Choroid plexus epithelial cell (primary cell): Measurements from ENCODE around the gene MAN2A2.

Experiments
- DNase-seq: peaks from one replicate; pipeline ENCODE4 v3.0.0-alpha.2; 2010; ENCODE audit warnings: low read depth
- H3K4me3 ChIP-seq: 2 replicates; pipeline ENCODE4 v1.5.1; 2011; ENCODE audit warnings: low read depth, mild to moderate bottlenecking, control low read depth, low read length, moderate library complexity
- TF ChIP-seq, protein P1 (sequence below): conservative IDR thresholded peaks from 2 replicates; pipeline ENCODE4 v1.5.1; 2011; ENCODE audit warnings: low read depth, mild to moderate bottlenecking, control low read depth, inconsistent platforms, low read length, moderate library complexity

Gene MAN2A2

DNA sequence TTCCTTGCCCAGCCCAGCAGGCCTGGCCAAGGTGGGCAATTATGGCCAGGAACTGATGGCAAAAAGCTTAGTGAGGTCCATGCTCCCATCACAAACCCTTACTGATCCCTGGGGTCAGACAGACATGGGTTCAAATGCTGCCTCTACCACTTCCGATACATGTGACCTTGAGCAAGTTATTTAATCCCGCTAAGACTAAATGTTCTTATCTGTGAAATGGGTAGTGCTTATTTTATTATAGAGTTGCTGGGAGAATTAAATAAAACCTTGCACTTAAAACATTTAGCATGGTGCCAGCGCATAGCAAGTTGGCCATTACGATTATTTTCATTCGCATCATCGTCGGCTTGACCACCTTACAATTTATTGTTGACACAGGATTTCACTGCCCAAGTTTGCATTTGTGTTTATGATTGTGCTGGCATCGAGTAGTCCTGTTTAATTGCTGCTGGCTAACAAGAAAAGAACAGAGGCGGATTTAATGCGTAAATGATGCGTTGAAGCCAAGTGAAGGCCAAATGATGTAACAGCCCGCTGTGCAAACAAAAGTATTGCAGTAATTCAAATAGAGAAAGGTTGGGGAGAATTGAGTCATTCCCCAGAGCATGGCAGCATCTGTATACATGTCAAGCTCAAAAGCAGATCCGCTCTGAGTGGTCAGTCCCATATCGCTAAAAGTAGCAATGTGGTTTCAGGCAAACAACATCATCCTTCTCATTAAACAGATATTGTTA is 42.0 kb upstream of the MAN2A2 start:
- H3K4me3 ChIP-seq = no peak overlapping the region
- TF ChIP-seq, protein P1, sequence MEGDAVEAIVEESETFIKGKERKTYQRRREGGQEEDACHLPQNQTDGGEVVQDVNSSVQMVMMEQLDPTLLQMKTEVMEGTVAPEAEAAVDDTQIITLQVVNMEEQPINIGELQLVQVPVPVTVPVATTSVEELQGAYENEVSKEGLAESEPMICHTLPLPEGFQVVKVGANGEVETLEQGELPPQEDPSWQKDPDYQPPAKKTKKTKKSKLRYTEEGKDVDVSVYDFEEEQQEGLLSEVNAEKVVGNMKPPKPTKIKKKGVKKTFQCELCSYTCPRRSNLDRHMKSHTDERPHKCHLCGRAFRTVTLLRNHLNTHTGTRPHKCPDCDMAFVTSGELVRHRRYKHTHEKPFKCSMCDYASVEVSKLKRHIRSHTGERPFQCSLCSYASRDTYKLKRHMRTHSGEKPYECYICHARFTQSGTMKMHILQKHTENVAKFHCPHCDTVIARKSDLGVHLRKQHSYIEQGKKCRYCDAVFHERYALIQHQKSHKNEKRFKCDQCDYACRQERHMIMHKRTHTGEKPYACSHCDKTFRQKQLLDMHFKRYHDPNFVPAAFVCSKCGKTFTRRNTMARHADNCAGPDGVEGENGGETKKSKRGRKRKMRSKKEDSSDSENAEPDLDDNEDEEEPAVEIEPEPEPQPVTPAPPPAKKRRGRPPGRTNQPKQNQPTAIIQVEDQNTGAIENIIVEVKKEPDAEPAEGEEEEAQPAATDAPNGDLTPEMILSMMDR = no peak
- no peak for DNase-seq

DNA sequence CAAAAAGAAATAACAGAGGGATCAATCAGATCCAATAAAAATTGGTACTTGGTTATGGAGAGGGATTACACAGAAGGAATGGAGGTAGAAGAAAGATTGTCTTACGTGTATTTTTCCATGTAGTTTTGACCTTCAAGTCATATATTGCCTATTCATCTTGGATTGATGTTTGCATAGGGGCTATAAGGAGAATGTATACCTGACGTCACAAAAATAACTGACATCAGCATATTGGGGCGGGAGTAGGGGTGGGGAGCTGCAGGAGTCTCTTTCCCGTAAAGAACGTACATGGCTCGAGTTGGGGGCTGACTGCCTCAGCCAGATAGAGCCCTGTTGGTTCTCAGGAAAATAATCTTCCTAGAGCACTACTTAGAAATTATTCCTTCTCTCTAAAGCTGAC is 40.6 kb upstream of the MAN2A2 start:
- TF ChIP-seq, protein P1 = no peak
- H3K4me3 ChIP-seq = no peak overlapping the region
- no peak for DNase-seq

DNA sequence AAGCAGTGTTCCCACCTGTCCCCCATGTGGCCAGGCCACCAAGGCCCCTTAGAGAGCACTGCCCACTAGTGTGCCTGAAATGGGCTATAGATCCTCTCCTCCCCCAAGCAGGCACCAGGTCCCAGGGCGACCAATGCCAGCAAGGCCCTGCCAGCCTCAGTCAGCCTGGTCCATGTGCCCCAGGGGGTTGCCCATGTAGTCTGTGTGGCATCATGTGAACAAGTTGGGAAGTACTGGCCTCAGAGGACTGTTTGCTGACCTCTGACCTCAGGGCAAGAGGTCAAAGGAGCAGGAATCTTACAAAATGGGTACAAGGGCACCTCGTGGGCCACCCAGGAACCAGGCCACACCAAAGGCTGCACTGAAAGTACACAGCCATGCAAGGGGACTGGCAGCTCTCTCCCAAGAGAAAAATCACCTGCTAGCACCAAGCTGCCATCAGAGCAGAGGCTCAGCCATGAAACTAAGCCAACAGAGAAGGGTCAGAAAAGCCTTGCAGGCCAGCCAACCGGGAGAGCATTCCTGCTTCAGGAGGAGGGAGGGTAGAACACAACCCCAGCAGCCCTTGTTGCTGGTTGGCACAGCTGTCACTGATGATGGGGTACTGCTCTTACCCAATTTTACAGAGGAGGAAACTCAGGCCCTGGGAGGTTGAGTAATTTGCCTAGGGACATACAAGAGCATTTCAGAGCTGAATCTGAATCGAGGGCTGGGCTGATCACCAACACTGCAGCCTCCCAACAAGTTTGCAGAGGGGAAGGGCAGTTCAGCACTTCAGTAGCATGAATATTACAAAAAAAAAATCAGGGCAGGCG is 39.9 kb upstream of the MAN2A2 start:
- TF ChIP-seq, protein P1 = no peak
- no peak overlapping the region for H3K4me3 ChIP-seq
- DNase-seq = no peak

DNA sequence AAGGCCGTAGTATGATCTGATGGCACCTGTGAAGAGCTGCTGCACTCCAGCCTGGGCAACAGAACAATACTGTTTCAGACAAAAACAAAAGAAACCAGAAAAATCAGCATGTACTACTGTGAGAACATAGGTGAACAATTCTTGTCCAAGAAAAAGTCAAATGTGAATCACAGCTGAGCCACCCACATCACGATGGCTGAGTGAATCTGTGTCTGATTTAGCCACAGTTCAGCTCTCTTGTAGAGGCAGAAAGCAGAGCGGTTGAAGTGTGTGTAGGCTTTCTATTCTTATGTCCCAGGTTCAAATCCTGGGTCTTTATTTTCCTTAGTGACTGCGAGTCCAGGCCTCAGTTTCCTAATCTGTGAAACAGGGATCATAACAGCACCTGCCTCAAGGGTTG is 39.1 kb upstream of the MAN2A2 start:
- DNase-seq = no peak
- no peak overlapping the region for H3K4me3 ChIP-seq
- TF ChIP-seq, protein P1 = no peak

DNA sequence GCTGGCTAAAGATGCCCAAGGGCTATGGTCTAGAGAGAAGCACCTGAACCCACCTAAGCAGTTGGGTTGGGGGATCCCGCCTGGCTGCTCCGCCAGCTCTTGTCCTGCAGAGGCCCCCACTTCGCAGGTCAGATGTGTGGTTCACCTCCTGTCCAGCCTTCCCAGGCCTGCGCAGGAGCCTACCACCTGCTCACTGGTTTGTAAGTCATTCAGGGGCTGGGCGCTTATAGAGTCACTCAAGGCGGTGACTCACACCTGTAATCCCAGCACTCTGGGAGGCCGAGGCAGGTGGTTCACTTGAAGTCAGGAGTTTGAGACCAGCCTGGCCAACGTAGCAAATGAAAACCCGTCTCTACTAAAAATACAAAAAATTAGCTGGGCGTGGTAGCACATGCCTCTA is 38.6 kb upstream of the MAN2A2 start:
- TF ChIP-seq, protein P1 = no peak
- DNase-seq = no peak
- H3K4me3 ChIP-seq = no peak overlapping the region

DNA sequence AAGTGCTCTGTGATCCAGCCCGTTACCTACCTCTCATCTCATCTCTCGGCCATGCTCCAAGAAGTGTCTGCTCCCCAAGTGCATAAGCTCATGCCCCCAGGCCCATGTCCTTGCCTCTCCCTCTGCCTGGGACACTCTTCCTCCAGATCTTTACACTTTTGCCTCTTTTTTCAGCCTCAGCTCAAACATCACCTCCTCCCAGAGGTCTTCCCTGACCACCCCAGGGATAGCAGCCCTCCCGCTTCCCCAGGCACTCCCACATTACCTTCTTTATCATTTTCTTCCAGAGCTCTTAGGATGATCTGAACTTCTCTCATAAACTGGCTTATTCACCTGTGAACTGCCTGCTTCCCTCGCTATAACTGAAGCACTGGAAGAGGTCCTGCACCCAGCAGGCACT is 37.4 kb upstream of the MAN2A2 start:
- no peak for DNase-seq
- TF ChIP-seq, protein P1 = no peak
- H3K4me3 ChIP-seq = no peak overlapping the region
